GM10266 (cell line): ENCODE data around the gene TMEM37.

Source experiments
- DNase-seq: peaks from one replicate; pipeline ENCODE4 v3.0.0; 2012; ENCODE audit errors: extremely low spot score
- CTCF ChIP-seq: IDR thresholded peaks from 2 replicates; pipeline ENCODE4 v1.5.1; 2012; ENCODE audit warnings: mild to moderate bottlenecking, low read depth; ENCODE audit not compliant: control insufficient read depth, insufficient read depth; ENCODE audit errors: missing control alignments

TMEM37 gene

GRCh38 chr2:119424284-119425118 is 7.2 kb upstream of the TMEM37 start:
- DNase-seq = no peak
- TF ChIP-seq CTCF = no peak

DNA sequence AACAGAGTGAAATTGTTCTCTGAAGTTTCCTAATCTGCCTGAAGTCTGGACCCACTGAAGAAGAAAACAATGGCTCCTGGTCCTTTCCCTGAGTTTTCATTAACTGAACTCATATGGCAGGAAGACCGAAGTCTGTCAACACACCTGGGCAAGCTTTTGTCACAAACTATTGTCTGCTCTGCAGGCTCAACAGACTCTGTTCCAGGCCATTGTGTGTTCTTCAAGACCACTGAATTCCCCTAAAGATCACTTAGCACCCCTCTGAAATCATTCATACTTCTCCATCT is 6.6 kb upstream of the TMEM37 start:
- no peak for DNase-seq
- no peak for TF ChIP-seq CTCF

GRCh38 chr2:119425620-119426395 is 5.8 kb upstream of the TMEM37 start:
- DNase-seq = no peak
- TF ChIP-seq CTCF = no peak

GRCh38 chr2:119426396-119426675 is 5.3 kb upstream of the TMEM37 start:
- DNase-seq = no peak
- TF ChIP-seq CTCF = no peak

DNA sequence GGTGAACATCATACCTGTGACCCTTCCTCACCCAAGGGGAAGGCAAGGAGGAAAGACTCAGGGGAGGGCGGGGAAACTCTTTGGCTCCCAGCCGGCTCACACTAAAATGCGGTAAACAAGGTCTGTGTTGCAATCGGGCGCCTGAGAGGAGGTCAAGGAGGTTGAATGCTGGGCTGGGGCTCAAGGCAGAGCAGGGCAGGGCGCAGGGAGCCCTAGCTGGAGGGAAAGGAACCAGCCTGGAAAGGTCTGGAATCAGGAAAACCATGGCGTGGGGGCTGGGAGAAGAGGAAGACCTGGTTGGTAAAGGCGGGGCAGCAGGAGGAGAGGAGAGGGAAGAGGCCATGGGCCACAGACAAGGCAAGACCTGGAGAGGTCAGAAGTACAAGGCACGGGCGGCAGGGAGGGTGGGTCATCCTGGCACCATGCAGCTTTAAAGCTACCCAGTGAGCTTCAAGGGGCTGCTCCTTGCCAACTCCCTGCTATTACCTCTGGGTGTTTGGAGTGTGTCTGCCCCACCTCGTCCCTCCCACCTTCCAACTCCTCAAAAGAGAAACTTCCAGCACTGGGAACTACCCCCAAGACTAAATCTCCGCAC is 4.8 kb upstream of the TMEM37 start:
- DNase-seq = no peak
- no peak for TF ChIP-seq CTCF

DNA sequence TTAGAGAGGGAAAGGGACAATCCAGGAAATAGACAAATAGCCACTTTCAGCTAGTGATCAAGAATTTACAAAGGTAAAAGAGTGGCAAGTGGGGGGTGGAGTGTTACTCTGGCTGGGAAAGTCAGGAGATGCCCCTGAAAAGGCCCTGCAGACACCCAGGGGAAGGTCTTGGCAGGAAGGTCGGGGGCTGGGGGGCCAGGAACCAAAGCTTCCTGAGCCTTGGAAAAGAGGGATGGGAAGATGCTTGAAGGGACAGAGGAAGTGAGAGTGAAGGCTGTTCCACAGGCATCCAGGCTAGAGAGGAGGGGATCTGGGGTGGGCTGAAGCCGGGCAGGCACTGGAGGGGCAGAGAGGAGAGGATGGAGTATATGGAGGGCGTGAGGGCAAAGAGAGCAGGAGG is 3.9 kb upstream of the TMEM37 start:
- no peak for TF ChIP-seq CTCF

More for the DNA sequence above, 3.9 kb upstream of the TMEM37 start:
- DNase-seq = no peak
